K562 (cell line): ENCODE results near the gene PRKD2. TPM values are rescaled to one million over a fixed set of nuclear protein-coding genes. Genes with fewer than 3 reads are reported as not detected.
A peak's percentile ranks its signal among the peaks of the same experiment; 100 is the strongest.

ENCODE experiments used
- BCLAF1 ChIP-seq, 2 experiments: fragments of 450-650 bp in 1 of 2; IDR thresholded peaks; 2 replicates each; pipeline ENCODE4 v1.6.1; 2011 to 2017; ENCODE audit warnings: low read depth in 2 of 2, antibody characterized with exemption in 1 of 2, borderline replicate concordance in 1 of 2, low read length in 1 of 2, mild to moderate bottlenecking in 1 of 2, mixed read lengths in 1 of 2; ENCODE audit not compliant: control insufficient read depth in 1 of 2
- FOXJ3 ChIP-seq: sonication (generic); formaldehyde crosslinking; IDR thresholded peaks from 2 replicates; pipeline ENCODE4 v1.4.0; 2020; ENCODE audit warnings: mild to moderate bottlenecking, missing genetic modification reagents
- HMGN3 ChIP-seq: IDR thresholded peaks from 2 replicates; pipeline ENCODE4 v1.6.1; 2011; ENCODE audit warnings: borderline replicate concordance, low read depth, mild to moderate bottlenecking, mixed read lengths, low read length; ENCODE audit not compliant: insufficient read length; ENCODE audit errors: extremely low read depth
- HOXB6 ChIP-seq: fragments of 250-450 bp; sonication (Bioruptor Pico); IDR thresholded peaks from 2 replicates; pipeline ENCODE4 v1.5.1; 2022; ENCODE audit warnings: mild to moderate bottlenecking, borderline replicate concordance
- MAX ChIP-seq: sonication (generic); formaldehyde crosslinking; IDR thresholded peaks from 2 replicates; pipeline ENCODE4 v1.9.0; 2022; ENCODE audit warnings: mild to moderate bottlenecking, missing genetic modification reagents
- NFE2 ChIP-seq: IDR thresholded peaks from 2 replicates; pipeline ENCODE4 v1.6.1; 2014; ENCODE audit warnings: antibody characterized with exemption, low read depth
- POLR2AphosphoS2 ChIP-seq: IDR thresholded peaks from 2 replicates; pipeline ENCODE4 v1.6.1; 2012; ENCODE audit warnings: low read length, improper control_type of control experiment
- SNAPC5 ChIP-seq: fragments of 250-450 bp; sonication (Bioruptor Pico); IDR thresholded peaks from 2 replicates; pipeline ENCODE4 v1.8.0; 2021; ENCODE audit warnings: moderate library complexity, mild to moderate bottlenecking, inconsistent platforms
- THAP7 ChIP-seq: fragments of 250-450 bp; sonication (Bioruptor Pico); IDR thresholded peaks from 2 replicates; pipeline ENCODE4 v1.5.0; 2021
- TSC22D4 ChIP-seq: fragments of 450-650 bp; IDR thresholded peaks from 2 replicates; pipeline ENCODE4 v1.6.1; 2016; ENCODE audit warnings: missing genetic modification characterization, missing biosample characterization, control low read depth
- YY1 ChIP-seq, 3 experiments: IDR thresholded peaks; 2 replicates each; pipeline ENCODE4 v1.6.1; 2011; ENCODE audit warnings: low read length in 2 of 3, mild to moderate bottlenecking in 2 of 3, moderate library complexity in 2 of 3, borderline replicate concordance in 1 of 3, control low read depth in 1 of 3, low read depth in 1 of 3; ENCODE audit not compliant: insufficient read depth in 3 of 3, insufficient replicate concordance in 2 of 3, control insufficient read depth in 1 of 3, insufficient read length in 1 of 3; ENCODE audit errors: extremely low read depth in 1 of 3
- ZNF143 ChIP-seq: sonication (generic); formaldehyde crosslinking; IDR thresholded peaks from 2 replicates; pipeline ENCODE4 v1.9.0; 2022; ENCODE audit warnings: mild to moderate bottlenecking, missing genetic modification reagents
- ZNF282 ChIP-seq: sonication (generic); formaldehyde crosslinking; IDR thresholded peaks from 2 replicates; pipeline ENCODE4 v1.8.1; 2023; ENCODE audit warnings: missing genetic modification reagents
- ZNF436 ChIP-seq: fragments of 250-450, 450-650 bp; sonication (Bioruptor Pico); formaldehyde crosslinking; IDR thresholded peaks from 2 replicates; pipeline ENCODE4 v1.7.0; 2020; ENCODE audit warnings: mild to moderate bottlenecking
- ZNF518B ChIP-seq: fragments of 250-450 bp; sonication (Bioruptor Pico); IDR thresholded peaks from 2 replicates; pipeline ENCODE4 v1.5.0; 2021; ENCODE audit warnings: mild to moderate bottlenecking, moderate library complexity
- ZNF740 ChIP-seq, 3 experiments: fragments of 200-800 bp in 1 of 3; sonication (Bioruptor generic) in 1 of 3; sonication (generic) in 1 of 3; formaldehyde crosslinking in 1 of 3; IDR thresholded peaks; 2 replicates each; pipeline versions ENCODE4 v1.6.1 to v1.8.0; 2016 to 2022; ENCODE audit warnings: mild to moderate bottlenecking in 2 of 3, missing compliant biosample characterization in 2 of 3, missing genetic modification characterization in 2 of 3, missing genetic modification reagents in 1 of 3
- polyA plus RNA-seq, 8 experiments: library from polyadenylated mRNA; depleted of rRNA in 4 of 8; stranded (reverse) in 5 of 8; unstranded in 3 of 8; fragments of >200 nt; fragmentation: Nextera tagmentation in 2 of 8; fragmentation: Illumina TruSeq in 1 of 8; extraction: Ambion mirVana in 2 of 8; extraction: Trizol in 1 of 8; gene quantifications; 2 replicates each; pipeline versions ENCODE4 v1.2.1 to v1.2.3, GENCODE V29; 2011 to 2014; ENCODE audit warnings: inconsistent platforms in 1 of 8, missing spikeins in 1 of 8
- total RNA-seq, 7 experiments: library from RNA; depleted of rRNA in 6 of 7; stranded (reverse); fragments of >200 nt in 6 of 7; fragmentation: Illumina TruSeq in 2 of 7; extraction: Trizol in 2 of 7; gene quantifications; 2 replicates each; pipeline versions ENCODE4 v1.2.1 to v1.2.3, GENCODE V29; 2011 to 2021; ENCODE audit warnings: low replicate concordance in 1 of 7

PRKD2 gene
- total and polyA plus RNA-seq, 9 of the 15 experiments (the other 6 are each of a cell fraction or from before 2014, with no cell fraction given) = 1.8 to 60.0 (median 15.0) TPM

- TF ChIP-seq BCLAF1 (IDR thresholded peaks at IDR 0.05; ENCODE audit: borderline replicate concordance in 1 of 2, control insufficient read depth in 1 of 2, low read depth in 2 of 2, low read length in 1 of 2) = no peak
- TF ChIP-seq THAP7 (CRISPR knock-in tag) = no peak
- no peak for TF ChIP-seq HOXB6 (CRISPR knock-in tag)
- TF ChIP-seq SNAPC5 = no peak
- TF ChIP-seq POLR2AphosphoS2 = no peak
- no peak for TF ChIP-seq ZNF436 (CRISPR knock-in tag)
- TF ChIP-seq TSC22D4 = no peak
- peak; percentile 64 for TF ChIP-seq MAX
- peak; percentile 62 for TF ChIP-seq ZNF740 (CRISPR knock-in tag; IDR thresholded peaks at IDR 0.05)
- no peak for TF ChIP-seq ZNF740 (tag; IDR thresholded peaks at IDR 0.05)
- 0 out of 2 replicates have a peak, but pooled peaks have one; percentile 29 for TF ChIP-seq ZNF143 (CRISPR knock-in tag)
- TF ChIP-seq HMGN3 = peak; percentile 23
- TF ChIP-seq FOXJ3 (CRISPR knock-in tag) = no peak
- peak; percentile 48 to 91 (median 77) for TF ChIP-seq YY1 (IDR thresholded peaks at IDR 0.05; ENCODE audit: borderline replicate concordance in 1 of 3, control insufficient read depth in 1 of 3, extremely low read depth in 1 of 3, insufficient read depth in 3 of 3, insufficient read length in 1 of 3, insufficient replicate concordance in 2 of 3, low read depth in 1 of 3, low read length in 2 of 3)
- TF ChIP-seq ZNF518B (CRISPR knock-in tag) = no peak
- no peak for TF ChIP-seq NFE2
- TF ChIP-seq ZNF282 = 0 out of 2 replicates have a peak, but pooled peaks have one; percentile 74
Measured at GRCh38 chr19:46704379-46705076, 12.4 kb downstream of the PRKD2 start (continued).
